Neural progenitor cell (in vitro differentiated cells): ENCODE data around the gene TRIP12. TPM values are rescaled to one million over a fixed set of nuclear protein-coding genes. Genes with fewer than 3 reads are reported as not detected.

Experiments used
- DNase-seq: peaks from one replicate; pipeline ENCODE4 v3.0.0-alpha.2; 2016; ENCODE audit warnings: low spot score
- H2AFZ ChIP-seq: fragments of 200-600 bp; sonication (generic); replicated peaks from 2 replicates; pipeline ENCODE4 v1.6.1; 2016; ENCODE audit warnings: antibody characterized with exemption
- H3F3A ChIP-seq: fragments of 200-600 bp; sonication (generic); 2 replicates; pipeline ENCODE4 v1.6.1; 2016; ENCODE audit warnings: antibody characterized with exemption, low read depth
- H3K27ac ChIP-seq: fragments of 200-600 bp; sonication (generic); 2 replicates; pipeline ENCODE4 v1.5.1; 2016; ENCODE audit warnings: mild to moderate bottlenecking
- H3K27me3 ChIP-seq: fragments of 200-600 bp; sonication (generic); 2 replicates; pipeline ENCODE4 v1.6.1; 2016; ENCODE audit warnings: mild to moderate bottlenecking, moderate library complexity
- H3K36me3 ChIP-seq: fragments of 200-600 bp; sonication (generic); 2 replicates; pipeline ENCODE4 v1.5.1; 2016
- H3K4me1 ChIP-seq: fragments of 200-600 bp; sonication (generic); 2 replicates; pipeline ENCODE4 v1.6.1; 2016; ENCODE audit warnings: mixed run types
- H3K4me2 ChIP-seq: fragments of 200-600 bp; sonication (generic); 2 replicates; pipeline ENCODE4 v1.6.1; 2016
- H3K4me3 ChIP-seq: fragments of 200-600 bp; sonication (generic); 2 replicates; pipeline ENCODE4 v1.5.1; 2016
- H3K79me2 ChIP-seq: fragments of 200-600 bp; sonication (generic); 2 replicates; pipeline ENCODE4 v1.6.1; 2016; ENCODE audit warnings: low read depth
- H3K9ac ChIP-seq: fragments of 200-600 bp; sonication (generic); 2 replicates; pipeline ENCODE4 v1.6.1; 2016
- H3K9me3 ChIP-seq: fragments of 200-600 bp; sonication (generic); 2 replicates; pipeline ENCODE4 v1.5.1; 2016; ENCODE audit warnings: low read depth
- H4K20me1 ChIP-seq: fragments of 200-600 bp; sonication (generic); 2 replicates; pipeline ENCODE4 v1.6.1; 2016; ENCODE audit warnings: low read depth
- H3K27ac Mint-ChIP-seq: 3 replicates; pipeline ENCODE4 v1.8.0; 2021; ENCODE audit warnings: mixed read lengths
- H3K27me3 Mint-ChIP-seq: 2 replicates; pipeline ENCODE4 v1.8.0; 2022; ENCODE audit warnings: low read depth, mild to moderate bottlenecking, inconsistent platforms, moderate library complexity, mixed read lengths; ENCODE audit not compliant: insufficient read depth
- H3K36me3 Mint-ChIP-seq: 3 replicates; pipeline ENCODE4 v1.8.0; 2021; ENCODE audit warnings: mixed read lengths
- H3K4me1 Mint-ChIP-seq: 3 replicates; pipeline ENCODE4 v1.8.0; 2021; ENCODE audit warnings: mixed read lengths
- H3K4me3 Mint-ChIP-seq: 3 replicates; pipeline ENCODE4 v1.8.0; 2021; ENCODE audit warnings: mild to moderate bottlenecking, moderate library complexity, mixed read lengths
- H3K9me3 Mint-ChIP-seq: 3 replicates; pipeline ENCODE4 v1.8.0; 2020; ENCODE audit warnings: mixed read lengths
- CTCF ChIP-seq: fragments of 200-600 bp; sonication (generic); IDR thresholded peaks from 2 replicates; pipeline ENCODE4 v1.5.1; 2017; ENCODE audit warnings: antibody characterized with exemption, mild to moderate bottlenecking
- EZH2 ChIP-seq: fragments of 200-600 bp; sonication (generic); IDR thresholded peaks from 2 replicates; pipeline ENCODE4 v1.6.1; 2017; ENCODE audit warnings: antibody characterized with exemption, mild to moderate bottlenecking, moderate library complexity
- EZH2phosphoT487 ChIP-seq: fragments of 200-600 bp; sonication (generic); IDR thresholded peaks from 2 replicates; pipeline ENCODE4 v1.6.1; 2017; ENCODE audit warnings: antibody characterized with exemption
- total RNA-seq: library from RNA; depleted of rRNA; stranded (reverse); fragments of >200 nt; gene quantifications from 2 replicates; pipeline ENCODE4 v1.2.3, GENCODE V29; 2015; ENCODE audit warnings: low replicate concordance

The TRIP12 gene
- total RNA-seq, 1 donor from 2014 or later, result 157 TPM

GRCh38 chr2:229775614-229776313, 146.0 kb downstream of the TRIP12 start:
- Histone ChIP-seq H3K4me3 (no peak overlapping the region), H3K27ac (no peak overlapping the region), H4K20me1 (peaks cover 8% of the 10 kb centered on the region), H3K36me3 (peaks cover 40% of the 10 kb centered on the region), H3F3A (no peaks in the 10 kb centered on the region), H3K9ac (no peak overlapping the region), H2AFZ (no peak overlapping the region), H3K9me3 (no peaks in the 10 kb centered on the region), H3K27me3 (no peaks in the 10 kb centered on the region), H3K79me2 (no peaks in the 10 kb centered on the region), H3K4me2 (no peak overlapping the region), H3K4me1 (peaks cover 5% of the 10 kb centered on the region)
- Mint-ChIP-seq H3K36me3 (peaks cover 47% of the 10 kb centered on the region), H3K27ac (no peak overlapping the region), H3K4me1 (peaks cover 4% of the 10 kb centered on the region), H3K27me3 (no peaks in the 10 kb centered on the region), H3K9me3 (no peaks in the 10 kb centered on the region), H3K4me3 (no peak overlapping the region)
- DNase-seq, result no peak
- TF ChIP-seq CTCF, result no peak
- TF ChIP-seq EZH2, result no peak
- TF ChIP-seq EZH2phosphoT487, result no peak

GRCh38 chr2:229774237-229774636, 147.6 kb downstream of the TRIP12 start:
- DNase-seq, result no peak
- Mint-ChIP-seq H3K36me3 (peaks cover 41% of the 10 kb centered on the region), H3K4me3 (no peak overlapping the region), H3K27me3 (no peaks in the 10 kb centered on the region), H3K9me3 (no peaks in the 10 kb centered on the region), H3K4me1 (no peaks in the 10 kb centered on the region), H3K27ac (no peak overlapping the region)
- TF ChIP-seq EZH2, result no peak
- no peak for TF ChIP-seq CTCF
- TF ChIP-seq EZH2phosphoT487, result no peak
- no peaks in the 10 kb centered on the region for H3K79me2 ChIP-seq
- no peaks in the 10 kb centered on the region for H4K20me1 ChIP-seq
- H3K9ac ChIP-seq, result no peak overlapping the region
- no peak overlapping the region for H3K4me3 ChIP-seq
- no peaks in the 10 kb centered on the region for H3K4me1 ChIP-seq
- no peak overlapping the region for H3K4me2 ChIP-seq
- no peak overlapping the region for H3K27ac ChIP-seq
- no peak overlapping the region for H2AFZ ChIP-seq
- H3K36me3 ChIP-seq, result peaks cover 40% of the 10 kb centered on the region
- no peaks in the 10 kb centered on the region for H3K27me3 ChIP-seq
- H3F3A ChIP-seq, result no peaks in the 10 kb centered on the region
- no peaks in the 10 kb centered on the region for H3K9me3 ChIP-seq

GRCh38 chr2:229768235-229768634, 153.6 kb downstream of the TRIP12 start:
- H3K36me3 Mint-ChIP-seq, result peaks cover 38% of the 10 kb centered on the region
- Histone ChIP-seq H3K36me3 (peaks cover 31% of the 10 kb centered on the region), H3K9me3 (no peaks in the 10 kb centered on the region), H3K27ac (no peak overlapping the region), H3K9ac (no peak overlapping the region), H3F3A (no peaks in the 10 kb centered on the region), H3K4me1 (peaks cover 20% of the 10 kb centered on the region), H4K20me1 (peaks cover 7% of the 10 kb centered on the region), H2AFZ (no peak overlapping the region), H3K27me3 (no peaks in the 10 kb centered on the region), H3K79me2 (no peaks in the 10 kb centered on the region), H3K4me2 (no peak overlapping the region), H3K4me3 (no peak overlapping the region)
- peaks cover 14% of the 10 kb centered on the region for H3K4me1 Mint-ChIP-seq
- no peak for TF ChIP-seq EZH2
- no peak for TF ChIP-seq EZH2phosphoT487
- TF ChIP-seq CTCF, result no peak
- no peaks in the 10 kb centered on the region for H3K27me3 Mint-ChIP-seq
- no peak overlapping the region for H3K27ac Mint-ChIP-seq
- no peaks in the 10 kb centered on the region for H3K9me3 Mint-ChIP-seq
- no peak for DNase-seq
- no peak overlapping the region for H3K4me3 Mint-ChIP-seq
